Measurements from ENCODE around the gene ABHD3.
"Not testable (repeated sequence)": the region's sequence is repeated elsewhere in the genome, so short reads cannot be mapped to it uniquely, and the experiment has no call there.

The ABHD3 gene, protein sequence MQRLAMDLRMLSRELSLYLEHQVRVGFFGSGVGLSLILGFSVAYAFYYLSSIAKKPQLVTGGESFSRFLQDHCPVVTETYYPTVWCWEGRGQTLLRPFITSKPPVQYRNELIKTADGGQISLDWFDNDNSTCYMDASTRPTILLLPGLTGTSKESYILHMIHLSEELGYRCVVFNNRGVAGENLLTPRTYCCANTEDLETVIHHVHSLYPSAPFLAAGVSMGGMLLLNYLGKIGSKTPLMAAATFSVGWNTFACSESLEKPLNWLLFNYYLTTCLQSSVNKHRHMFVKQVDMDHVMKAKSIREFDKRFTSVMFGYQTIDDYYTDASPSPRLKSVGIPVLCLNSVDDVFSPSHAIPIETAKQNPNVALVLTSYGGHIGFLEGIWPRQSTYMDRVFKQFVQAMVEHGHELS

GRCh38 chr18:21704603-21705364 lies at the start of gene ABHD3:
Gene ABHD3, minus strand, starts transcription at chr18:21704774. Its CDS starts 109 bp downstream, at chr18:21704665.
- DNase-seq = peak; percentile 94

DNA sequence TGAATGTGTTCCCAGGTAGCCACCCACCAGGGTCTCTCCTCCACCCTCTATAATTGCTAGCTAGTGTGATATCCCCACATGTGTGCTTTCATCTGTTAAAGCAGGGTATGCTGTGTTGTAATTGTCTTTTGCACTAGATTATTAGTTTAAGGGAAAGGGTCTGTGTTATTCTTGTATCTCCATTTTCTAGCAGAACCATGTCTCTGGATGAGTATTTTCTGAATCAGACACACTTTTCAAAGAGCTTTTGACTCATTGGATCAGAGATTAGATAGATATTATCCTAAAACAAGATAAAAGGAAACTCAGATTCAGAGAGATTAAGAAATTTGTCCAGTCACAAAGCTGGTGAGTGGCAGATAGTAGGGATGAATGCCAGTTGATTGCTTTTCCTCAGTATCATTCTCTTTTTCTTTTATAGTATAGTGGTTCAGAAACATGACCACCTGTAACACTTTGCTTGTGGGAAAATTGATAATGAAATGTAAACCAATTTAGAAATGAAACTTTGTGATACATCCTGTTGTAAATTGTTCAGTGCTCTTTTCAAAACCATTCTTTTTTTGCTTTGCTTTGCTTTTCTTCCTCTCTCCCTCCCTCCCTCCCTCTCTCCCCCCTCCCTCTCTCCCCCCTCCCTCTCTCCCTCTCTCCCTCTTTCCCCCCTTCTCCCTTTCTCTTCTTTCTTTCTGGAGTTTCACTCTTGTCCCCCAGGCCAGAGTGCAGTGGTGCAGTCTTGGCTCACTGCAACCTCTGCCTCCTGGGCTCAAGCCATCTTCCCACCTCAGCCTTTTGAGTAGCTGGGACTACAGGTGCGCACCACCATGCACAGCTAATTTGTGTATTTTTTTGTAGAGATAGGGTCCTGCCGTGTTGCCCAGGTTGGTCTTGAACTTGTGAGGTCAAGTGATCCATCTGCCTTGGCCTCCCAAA lies 43.5 kb upstream of the ABHD3 start:
- no peak for DNase-seq

- no peak for DNase-seq
These were observed 42.7 kb upstream of the ABHD3 start for GRCh38 chr18:21747268-21747667.

GRCh38 chr18:21745231-21745630 lies 40.7 kb upstream of the ABHD3 start:
- DNase-seq = no peak

GRCh38 chr18:21743166-21743832 lies 38.7 kb upstream of the ABHD3 start:
- DNase-seq = no peak

GRCh38 chr18:21742315-21742687 lies 37.7 kb upstream of the ABHD3 start:
- no peak for DNase-seq

DNA sequence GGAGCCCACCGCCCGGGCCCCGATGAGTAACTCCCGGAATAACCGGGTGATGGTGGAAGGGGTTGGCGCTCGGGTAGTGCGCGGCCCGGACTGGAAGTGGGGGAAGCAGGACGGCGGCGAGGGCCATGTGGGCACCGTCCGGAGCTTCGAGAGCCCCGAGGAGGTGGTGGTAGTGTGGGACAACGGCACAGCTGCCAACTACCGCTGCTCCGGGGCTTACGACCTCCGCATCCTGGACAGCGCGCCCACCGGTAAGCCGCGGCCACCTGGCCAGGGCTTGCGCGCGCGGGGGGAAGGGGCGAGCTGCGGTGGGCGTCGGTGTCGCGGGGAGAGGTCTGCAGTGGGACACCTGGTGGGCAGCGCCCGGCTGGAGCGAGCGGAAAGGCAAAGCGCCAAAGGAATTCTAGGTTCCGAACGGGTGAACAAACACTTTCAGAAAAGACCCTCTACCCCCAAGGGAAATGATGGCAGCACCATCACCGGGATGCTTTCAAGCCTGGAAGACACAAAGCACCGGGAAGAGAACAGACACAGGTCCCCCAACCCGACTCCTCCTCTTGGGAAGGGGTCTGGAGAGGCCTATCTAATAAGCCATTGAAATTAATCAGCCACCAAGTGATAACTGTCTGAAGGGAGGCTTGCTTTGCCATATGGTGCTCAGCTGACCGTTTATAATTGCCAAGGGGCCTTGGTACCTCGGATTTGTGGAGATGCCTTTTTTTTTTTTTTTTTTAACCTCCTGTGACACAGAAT lies 37.2 kb upstream of the ABHD3 start:
- DNase-seq = no peak

DNA sequence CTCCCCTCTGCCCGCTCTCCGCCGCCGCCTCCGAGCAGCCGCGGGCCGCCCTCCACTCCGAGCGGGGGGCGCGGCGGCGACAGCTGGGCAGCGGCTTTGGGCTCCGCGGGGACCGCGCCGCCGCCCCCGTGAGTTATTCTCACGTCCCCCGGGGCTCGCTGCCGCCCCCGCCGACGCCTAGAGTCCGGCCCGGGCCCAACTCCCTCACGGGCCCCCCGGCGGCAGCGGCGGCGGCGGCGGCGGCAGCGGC lies 36.7 kb upstream of the ABHD3 start:
- no peak for DNase-seq

DNA sequence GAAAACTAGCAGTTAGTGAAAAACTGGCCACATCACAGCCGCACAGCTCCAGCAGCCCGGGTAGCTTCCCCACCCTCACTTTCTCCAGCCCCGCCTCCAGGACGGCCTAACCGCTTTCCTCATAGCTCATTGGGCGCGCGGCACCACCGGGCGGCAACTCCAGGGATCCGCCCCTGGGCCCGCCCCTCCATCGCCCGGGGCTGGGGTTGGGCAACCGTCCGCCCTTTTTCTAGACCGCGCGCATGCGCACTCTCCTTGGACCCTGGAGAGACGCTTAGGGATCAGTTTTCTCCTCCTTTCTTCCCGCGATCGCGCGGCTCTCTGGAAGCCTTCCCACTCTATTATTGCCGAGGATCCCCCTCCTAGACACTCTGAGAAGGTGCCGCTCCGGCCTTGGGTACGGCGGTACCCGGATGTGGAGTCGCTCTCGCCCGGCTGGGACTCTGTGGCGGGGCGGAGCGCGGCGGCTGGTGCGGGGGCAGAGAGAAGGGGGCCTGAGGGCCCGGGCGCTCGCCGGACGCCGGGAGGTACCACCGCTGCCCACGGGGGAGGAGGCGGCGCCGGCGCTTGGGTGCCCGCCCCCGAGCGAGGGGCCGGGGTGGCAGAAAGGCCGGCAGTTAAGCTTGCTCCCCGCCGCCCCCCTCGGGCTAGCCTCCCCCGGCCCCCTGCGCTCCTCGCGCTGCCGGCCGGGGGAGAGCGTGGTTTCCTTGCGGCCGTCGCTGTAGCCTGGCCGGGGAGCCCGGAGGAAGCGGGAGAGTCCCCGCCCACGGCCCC lies 36.2 kb upstream of the ABHD3 start, which contains the start of gene MIB1:
Gene MIB1 (plus strand): TSS at position 255 of the 774 bp plus-strand sequence. CDS start 792 bp downstream, outside the sequence.
- peak; percentile 73 for DNase-seq

- no peak for DNase-seq
These were observed 35.3 kb upstream of the ABHD3 start for GRCh38 chr18:21739604-21740537.

- not testable (repeated sequence) for DNase-seq
These were observed 32.4 kb upstream of the ABHD3 start for GRCh38 chr18:21736926-21737325.

DNA sequence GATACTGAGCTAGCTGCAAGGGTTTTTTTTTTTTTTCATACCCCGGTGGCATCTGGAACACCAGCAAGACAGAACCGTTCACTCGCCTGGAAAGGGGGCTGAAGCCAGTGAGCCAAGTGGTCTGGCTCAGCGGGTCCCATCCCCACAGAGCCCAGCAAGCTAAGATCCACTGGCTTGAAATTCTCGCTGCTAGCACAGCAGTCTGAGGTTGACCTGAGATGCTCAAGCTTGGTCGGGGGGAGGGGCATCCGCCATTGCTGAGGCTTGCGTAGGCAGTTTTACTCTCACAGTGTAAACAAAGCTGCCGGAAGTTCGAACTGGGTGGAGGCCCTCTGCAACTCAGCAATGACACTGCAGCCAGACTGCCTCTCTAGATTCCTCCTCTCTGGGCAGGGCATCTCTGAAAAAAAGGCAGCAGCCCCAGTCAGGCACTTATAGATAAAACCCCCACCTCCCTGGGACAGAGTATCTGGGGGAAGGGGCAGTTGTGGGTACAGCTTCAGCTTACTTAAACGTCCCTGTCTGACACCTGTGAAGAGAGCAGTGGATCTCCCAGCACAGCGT lies 31.0 kb upstream of the ABHD3 start:
- DNase-seq = no peak

GRCh38 chr18:21733011-21733410 lies 28.4 kb upstream of the ABHD3 start:
- no peak for DNase-seq

DNA sequence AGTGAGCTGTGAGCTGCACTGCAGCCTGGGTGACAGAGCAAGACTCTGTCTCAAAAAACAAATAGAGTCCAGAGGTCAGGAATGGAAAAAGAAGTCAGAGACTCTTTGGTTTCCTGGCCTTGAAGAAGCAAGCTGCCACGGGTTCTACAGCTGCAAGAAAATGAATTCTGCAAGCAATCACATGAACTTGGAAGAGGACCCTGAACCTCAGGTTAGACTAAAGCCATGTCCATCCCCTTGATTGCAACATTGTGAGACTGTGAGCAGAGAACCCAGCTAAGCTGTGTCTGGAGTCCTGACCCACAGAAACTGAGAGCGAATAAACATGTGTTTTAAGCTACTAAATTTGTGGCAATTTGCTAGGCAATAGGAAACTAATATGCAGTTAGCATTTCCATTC lies 23.1 kb upstream of the ABHD3 start:
- DNase-seq = no peak

DNA sequence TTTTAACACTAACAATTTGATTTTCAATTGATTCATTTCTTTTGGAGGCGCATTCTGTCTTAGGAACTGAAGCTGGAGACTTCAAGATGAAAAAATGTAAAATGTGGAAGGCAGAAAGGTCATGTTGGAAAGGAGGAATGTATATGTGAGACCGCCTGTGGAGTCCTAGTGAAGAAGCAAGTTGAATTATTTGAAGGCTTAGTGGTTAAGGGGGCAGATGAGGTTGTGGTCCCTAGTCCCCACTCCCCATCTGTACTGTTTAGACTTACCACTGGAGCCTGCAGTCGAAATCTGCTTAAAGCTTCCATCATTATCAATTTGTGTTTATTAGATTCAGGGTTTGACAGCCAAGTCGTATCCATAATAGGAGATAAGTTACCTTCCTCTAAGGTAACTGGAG lies 20.6 kb upstream of the ABHD3 start:
- DNase-seq = no peak

DNA sequence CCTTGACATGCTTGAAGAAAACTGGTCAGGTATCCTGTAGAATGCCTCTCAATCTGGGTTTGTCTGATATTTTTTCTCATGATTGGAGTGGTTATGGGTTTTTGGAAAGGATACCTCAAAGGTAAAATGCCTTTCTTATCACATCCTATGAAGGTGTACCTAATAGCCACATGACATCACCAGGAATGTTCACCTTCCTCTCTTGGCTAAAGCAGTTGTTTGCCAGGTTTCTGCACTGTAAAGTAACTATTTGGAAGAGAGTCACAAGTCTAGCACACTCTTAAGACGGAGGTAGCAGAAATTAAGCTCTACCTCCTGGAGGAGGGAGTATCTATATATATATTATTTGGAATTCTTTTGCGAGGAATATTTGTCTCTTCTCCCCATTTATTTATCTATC lies 18.1 kb upstream of the ABHD3 start:
- DNase-seq = no peak

DNA sequence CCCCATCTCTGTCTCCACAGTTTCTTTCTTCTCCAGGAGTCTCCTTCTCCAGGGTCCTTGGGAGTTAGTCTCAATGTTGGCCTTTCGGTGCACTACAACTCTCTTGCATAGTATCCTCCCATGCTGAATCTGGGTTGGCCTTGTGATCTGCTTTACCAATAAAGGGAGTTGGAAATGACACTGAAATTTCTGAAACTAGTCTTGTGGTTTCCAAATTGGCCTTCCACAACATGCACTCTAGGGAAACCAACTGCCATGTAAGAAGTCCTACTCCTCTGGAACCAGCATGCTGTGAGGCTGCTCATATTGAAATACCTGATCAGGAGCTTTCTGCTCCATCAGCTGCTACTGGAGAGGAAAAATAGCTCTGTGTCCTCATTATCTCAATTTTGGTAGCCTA lies 9.9 kb upstream of the ABHD3 start:
- no peak for DNase-seq

DNA sequence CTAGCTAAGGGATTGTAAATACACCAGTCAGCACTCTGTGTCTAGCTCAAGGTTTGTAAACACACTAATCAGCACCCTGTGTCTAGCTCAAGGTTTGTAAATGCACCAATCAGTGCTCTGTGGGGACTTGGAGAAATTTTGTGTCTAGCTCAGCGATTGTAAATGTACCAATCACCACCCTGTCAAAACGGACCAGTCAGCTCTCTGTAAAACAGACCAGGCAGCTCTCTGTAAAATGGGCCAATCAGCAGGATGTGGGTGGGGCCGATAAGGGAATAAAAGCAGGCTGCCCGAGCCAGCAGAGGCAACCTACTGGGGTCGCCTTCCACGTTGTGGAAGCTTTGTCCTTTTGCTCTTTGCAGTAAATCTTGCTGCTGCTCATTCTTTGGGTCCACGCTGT lies 2.6 kb upstream of the ABHD3 start:
- DNase-seq = not testable (repeated sequence)

GRCh38 chr18:21706386-21706865 lies 1.9 kb upstream of the ABHD3 start:
- no peak for DNase-seq

Data from 8988T (cell line).